ENCODE results near the gene G3BP1. TPM values are rescaled to one million over a fixed set of nuclear protein-coding genes. Genes with fewer than 3 reads are reported as not detected.
A peak's percentile ranks its signal among the peaks of the same experiment; 100 is the strongest.
"Not testable (repeated sequence)": the region's sequence is repeated elsewhere in the genome, so short reads cannot be mapped to it uniquely, and the experiment has no call there.

The G3BP1 gene
- total RNA-seq: 186 TPM
- long read RNA-seq, full-length matches to known transcripts: 300 of 384 reads
- long read RNA-seq, partial matches to known transcripts: 26 of 384 reads
- long read RNA-seq, other reads (novel, unspliced or antisense): 58 of 384 reads

DNA sequence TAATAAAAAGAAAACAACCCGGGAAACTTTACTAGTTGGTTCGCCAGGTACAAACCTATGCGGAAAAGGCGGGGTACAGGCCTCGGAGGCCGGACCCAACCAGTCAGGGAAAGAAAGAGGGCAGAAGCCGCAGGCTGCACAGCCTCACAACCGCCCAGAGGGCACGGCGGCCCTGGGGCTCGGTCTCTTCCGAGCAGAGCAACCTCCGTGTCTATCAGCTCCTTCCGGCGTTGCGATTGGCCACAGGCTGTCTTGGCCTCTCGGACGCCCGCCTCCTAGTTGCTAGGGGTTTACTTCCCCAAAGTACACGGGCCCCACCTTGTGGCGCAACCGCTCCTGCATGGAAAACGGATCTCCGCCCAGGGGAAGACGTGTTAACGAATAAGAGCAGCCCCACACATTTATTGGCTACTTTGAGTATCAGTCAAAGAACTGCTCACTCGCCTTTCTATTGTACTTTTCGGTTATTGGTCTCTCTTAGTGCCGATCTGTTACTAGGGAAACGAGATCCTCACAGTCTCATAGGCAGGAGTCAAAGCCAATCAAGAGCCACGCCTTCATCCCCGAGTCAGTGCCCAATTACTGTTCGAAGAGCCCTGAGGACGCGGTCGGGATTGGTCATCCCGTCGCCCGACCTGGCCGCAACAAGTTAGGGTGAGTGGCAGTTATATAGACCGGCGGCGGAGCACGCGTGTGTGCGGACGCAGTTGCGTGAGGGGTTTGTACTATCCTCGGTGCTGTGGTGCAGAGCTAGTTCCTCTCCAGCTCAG, at the start of gene G3BP1:
TSS of gene G3BP1 (plus strand) at position 696 of the 770 bp plus-strand sequence. CDS start 14,667 bp downstream, outside the sequence.
- DNase-seq (ENCODE audit: low spot score): peak; percentile 99

DNA sequence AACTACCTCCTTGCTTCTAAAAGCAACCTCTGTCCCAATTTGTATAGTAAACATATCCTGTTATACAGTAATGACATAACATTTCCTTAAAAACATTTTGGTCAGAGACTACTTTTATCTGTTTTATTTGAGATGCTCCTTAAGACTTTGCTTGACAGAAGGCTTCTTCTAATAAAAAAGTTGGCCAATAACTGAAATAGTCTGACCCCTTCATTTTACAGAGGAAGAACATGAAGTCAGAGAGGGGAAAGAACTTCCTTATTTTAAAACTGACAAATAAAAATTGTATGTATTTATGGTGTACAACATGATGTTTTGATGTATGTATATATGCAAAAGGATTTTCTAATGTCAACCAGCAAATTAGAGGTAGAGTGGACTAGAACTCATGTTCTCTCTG, 49.2 kb upstream of the G3BP1 start:
- no peak for DNase-seq (ENCODE audit: low spot score)

DNA sequence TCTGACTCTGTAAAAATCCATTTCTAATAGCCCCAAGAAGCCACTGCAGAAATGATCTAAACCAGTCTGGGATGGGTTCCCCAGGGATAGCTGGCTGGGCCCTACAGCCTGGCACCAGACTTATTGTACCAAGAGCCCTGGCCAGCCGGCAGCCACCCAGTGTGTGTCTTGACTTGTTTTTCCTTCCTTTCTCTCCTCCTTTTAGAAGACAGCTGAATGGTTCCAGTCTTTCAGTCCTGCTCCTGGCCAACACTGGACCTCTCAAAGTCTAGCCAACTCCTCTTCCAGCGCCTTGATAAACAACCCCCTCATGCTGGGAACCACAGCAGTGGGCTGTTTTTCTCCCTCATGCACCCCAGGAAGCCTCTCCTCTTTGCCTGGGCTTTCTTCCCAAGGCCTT, 47.4 kb upstream of the G3BP1 start:
- no peak for DNase-seq (ENCODE audit: low spot score)

DNA sequence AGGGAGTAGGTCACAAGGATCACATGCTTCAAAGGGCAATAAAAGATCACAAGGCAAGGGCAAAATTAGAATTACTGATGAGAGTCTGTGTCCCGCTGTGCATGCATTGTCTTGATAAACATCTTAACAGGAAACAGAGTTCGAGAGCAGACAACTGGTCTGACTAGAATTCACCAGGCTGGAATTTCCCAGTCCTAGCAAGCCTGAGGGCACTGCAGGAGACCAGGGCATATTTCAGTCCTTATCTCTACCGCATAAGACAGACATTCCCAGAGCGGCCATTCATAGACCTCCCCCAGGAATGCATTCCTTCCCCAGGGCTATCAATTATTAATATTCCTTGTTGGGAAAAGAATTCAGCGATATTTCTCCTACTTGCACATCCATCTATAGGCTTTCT, 42.2 kb upstream of the G3BP1 start:
- not testable (repeated sequence) for DNase-seq (ENCODE audit: low spot score)

- DNase-seq (ENCODE audit: low spot score): no peak
Measured at GRCh38 chr5:151730381-151730780, 41.4 kb upstream of the G3BP1 start.

DNA sequence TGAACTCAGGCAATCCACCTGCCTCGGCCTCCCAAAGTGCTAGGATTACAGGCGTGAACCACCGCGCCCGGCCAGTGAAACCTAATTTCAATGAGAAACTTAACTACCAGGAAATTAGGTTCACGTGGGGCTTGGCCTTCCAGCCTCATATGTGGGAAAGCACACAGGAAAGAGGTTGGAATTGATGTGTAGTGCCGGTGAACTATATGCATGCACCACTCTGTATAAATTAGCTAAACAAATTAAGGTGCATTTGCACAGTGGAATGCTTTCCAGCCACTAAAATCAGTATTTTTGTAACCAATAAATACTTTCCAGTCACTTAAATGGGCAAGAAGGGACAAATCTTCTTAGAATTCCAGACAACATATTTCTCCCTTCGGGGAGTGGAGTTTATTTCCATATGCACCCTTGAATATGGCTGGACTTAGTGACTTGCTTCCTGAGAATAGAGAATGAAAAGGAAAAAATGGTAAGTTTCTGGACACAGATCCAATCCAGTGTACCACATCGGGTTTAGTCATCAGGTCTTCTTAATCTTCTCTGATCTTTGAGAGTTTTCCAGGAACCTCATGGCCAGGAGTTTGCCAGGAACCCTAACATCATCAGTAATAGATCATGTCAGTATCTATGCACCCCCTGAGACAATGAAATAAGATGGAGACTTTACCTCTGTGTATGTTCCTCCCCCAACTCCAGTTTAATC, 38.2 kb upstream of the G3BP1 start:
- no peak for DNase-seq (ENCODE audit: low spot score)

- no peak for DNase-seq (ENCODE audit: low spot score)
Measured at GRCh38 chr5:151734064-151734408, 37.7 kb upstream of the G3BP1 start.

DNA sequence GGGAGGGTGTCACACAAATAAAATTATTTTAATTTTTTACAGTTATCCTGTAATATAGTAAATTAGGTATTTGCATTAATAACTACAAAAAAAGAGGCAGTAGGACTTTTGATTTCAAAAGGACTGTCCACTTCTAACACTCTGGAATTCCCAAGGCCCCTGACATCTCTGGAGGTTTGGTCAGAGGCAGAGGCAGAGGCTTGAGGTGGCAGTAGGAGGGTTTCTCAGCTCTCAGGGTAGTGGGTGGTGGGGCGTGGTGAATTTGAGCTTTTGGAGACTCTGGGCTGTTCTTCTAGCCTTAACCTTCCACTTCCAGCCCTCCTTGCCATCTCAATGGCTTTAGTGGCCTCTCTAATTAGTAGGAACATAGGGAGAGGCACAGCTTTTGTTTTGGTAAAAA, 36.1 kb upstream of the G3BP1 start:
- DNase-seq (ENCODE audit: low spot score): no peak

DNA sequence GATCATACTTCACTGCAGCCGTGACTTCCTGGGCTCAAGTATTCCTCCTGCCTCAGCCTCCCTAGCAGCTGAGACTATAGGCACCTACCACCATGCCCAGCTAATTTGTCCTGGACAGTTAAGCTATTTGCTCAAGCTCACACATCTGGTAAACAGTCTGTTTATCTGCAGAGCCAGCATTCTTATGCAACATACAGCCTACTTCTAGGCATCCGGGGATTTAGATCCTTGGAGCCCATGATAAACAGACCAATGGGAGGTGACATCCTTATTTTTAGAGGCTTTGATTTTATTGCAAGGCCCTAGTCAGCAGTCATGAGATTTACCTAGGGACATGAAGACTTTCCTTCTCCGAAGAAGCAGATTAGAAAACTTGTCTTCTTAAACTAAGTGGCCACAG, 34.3 kb upstream of the G3BP1 start:
- no peak for DNase-seq (ENCODE audit: low spot score)

- no peak for DNase-seq (ENCODE audit: low spot score)
Measured at GRCh38 chr5:151738125-151738848, 33.5 kb upstream of the G3BP1 start.

GRCh38 chr5:151739395-151739794, 32.4 kb upstream of the G3BP1 start:
- DNase-seq (ENCODE audit: low spot score): no peak

DNA sequence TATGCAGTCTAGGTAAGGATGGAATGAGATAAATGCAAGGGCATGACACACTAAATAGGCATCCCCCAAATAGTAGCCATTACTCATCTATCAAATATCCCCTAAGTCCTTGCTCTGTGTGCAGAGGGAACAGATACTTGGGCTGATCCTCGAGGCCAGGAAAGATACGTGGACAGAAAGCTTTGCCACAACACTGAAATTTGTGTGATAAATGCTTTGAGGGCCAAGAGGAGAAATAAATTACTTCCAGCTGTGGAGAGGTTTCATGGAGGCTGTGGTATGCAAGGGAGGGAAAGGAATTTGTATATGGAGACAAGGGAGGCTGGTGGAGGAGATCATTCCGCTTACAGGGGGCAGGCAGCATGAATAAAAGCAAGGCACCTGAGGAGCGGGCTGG, 31.8 kb upstream of the G3BP1 start:
- no peak for DNase-seq (ENCODE audit: low spot score)

DNA sequence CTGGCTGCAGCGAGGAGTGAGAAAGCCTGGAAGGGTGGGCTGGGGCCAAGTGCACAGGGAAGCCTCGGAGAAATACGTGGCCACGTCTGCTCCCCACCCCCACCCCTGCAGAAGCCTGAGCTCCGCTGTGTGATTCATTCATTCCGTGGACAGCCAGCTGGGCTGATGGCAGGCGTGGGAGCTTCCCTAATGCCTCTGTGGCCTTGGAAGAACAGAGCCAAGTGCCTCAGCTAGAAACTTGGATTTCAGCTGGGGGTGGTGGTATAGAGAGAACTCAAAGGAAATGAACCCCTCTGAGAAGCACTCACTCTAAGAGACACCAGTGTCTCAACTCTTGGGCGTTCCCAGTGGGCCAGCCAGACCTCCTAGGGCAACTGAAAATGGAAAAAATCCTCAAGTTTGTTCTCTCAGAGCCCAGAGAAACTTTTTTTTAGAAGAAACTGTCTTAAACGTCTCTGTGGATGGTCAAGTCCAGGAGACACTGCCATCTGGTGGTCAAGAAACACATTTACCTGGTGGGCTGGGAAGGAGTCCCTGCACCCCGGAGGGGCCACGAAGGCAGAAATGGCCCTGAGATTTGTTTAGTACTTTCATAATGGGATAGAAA, 31.3 kb upstream of the G3BP1 start:
- DNase-seq (ENCODE audit: low spot score): no peak

DNA sequence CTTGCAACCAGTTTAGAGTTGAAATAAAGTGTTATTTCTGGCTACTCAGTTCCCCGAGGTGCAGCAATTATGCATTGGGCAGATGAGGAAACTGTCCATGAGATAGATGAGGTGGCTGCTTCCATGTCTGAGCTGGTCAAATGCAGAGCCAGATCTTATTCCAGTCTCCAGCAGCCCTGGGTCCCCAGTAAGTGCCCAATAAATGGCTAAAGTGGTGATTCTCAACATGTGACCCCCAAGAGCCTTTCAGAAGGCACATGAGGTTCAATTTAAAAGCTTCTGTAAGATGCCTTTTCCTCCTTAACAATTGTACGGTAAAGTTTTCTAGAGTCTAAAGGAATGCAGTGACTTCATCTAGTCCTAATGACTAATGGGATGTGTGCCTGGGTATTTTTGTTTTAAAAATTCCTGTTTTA, 30.8 kb upstream of the G3BP1 start:
- DNase-seq (ENCODE audit: low spot score): no peak

DNA sequence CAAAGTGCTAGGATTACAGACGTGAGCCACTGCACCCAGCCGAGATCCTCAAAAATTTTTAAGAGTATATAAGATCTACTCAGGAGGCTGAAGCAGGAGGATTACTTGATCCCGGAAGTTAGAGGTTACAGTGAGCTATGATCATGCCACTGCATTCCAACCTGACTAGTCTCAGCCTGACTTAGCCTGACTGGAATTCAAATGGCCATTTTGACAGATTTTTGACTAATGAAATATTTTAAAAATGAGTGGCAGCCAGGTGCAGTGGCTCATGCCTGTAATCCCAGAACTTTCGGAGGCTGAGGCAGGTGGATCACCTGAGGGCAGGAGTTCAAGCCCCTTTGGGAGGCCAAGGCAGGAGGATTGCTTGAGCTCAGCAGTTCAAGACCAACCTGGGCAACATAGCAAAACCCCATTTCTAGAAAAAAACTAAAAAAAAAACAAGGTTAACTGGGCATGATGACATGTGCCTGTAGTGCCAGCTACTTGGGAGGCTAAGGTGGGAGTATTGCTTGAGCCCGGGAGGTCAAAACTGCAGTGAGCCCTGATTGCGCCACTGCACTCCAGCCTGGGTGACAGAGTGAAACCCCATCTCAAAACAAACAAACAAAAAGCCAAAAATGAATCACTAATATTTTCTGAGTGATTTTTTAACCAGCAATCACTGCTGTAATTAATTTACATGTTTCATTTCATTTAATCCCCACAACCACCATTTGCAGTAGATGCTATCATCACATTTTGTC, 29.9 kb upstream of the G3BP1 start:
- no peak for DNase-seq (ENCODE audit: low spot score)

DNA sequence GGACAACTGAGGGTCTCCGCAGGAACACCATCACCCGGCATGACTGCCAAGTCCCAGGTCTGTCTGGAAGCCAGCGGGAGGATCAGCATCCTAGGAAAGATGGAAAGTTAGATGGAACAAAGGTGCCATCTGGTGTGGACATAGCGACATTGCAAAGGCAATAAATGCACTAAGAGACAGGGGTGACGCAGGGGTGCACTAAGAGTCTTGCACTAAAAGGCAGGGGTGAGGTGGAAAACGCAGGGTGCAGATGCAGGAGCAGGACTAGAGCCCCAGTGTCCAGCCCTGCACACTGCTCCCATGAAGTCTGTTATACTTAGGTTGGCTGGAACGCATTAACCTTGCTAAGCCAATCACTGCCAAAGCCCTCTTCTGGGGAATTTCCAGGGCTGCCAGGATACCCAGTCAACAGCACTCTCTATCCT, 28.9 kb upstream of the G3BP1 start:
- DNase-seq (ENCODE audit: low spot score): no peak

DNA sequence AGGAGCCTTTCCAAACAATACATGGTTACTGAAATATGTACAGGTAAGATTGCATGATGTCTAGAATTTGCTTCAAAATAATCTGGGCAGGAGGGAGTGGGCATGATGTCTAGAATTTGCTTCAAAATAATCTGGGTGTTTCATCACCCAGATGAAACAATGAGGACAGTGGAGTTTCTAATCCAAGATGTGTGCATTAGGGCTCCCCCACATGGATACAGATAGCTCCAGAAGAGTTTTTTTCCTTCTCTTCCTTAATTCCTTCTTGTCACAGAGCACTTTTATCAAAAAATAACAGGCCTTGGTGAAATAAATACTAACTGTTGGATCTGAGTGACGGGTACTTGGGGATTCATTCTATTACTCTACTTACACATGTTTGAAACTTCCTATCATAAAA, 28.2 kb upstream of the G3BP1 start:
- DNase-seq (ENCODE audit: low spot score): no peak

DNA sequence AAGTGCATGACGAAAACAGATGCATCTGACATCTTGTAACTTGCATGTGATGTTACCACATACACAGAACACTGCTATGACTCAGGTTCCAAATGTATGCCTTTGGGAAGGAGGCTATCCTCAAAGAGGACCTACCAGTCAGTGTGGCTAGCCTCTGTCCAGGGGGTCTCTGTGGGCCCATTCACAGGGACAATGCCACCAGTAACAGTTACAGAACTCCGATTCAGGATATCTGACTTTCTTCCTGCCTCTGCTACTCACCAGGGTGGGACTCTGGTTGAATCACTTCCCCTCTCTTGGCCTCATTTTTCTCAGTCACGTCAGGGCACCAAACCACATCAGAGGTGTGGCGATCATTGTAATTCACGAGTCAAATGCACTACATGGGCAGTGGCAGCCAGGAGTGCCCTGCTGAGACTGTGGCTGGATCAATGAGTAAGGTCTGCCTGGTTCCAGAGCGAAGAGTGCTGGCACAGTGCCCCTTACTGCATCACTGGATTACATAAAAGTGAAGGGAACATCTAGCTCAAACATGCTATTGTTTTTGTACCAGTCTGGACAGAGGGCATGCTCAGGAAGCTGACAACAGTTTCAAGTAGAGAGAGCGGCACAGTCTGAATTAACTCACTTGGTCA, 26.6 kb upstream of the G3BP1 start:
- no peak for DNase-seq (ENCODE audit: low spot score)

DNA sequence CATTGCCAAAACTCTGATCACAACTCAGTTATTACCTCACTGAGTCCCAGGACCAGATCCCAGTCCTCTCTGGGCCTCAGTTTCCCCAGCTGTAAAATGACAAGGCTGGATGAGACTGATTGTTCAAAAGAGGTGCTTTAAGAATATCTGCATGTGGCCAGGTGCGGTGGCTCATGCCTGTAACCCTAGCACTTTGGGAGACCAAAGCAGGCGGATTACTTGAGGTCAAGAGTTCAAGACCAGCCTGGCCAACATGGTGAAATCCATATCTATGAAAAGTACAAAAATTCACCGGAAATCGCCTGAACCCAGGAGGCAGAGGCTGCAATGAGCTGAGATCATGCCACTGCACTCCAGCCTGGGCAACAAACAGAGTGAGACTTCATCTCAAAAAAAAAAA, 21.6 kb upstream of the G3BP1 start:
- DNase-seq (ENCODE audit: low spot score): no peak

DNA sequence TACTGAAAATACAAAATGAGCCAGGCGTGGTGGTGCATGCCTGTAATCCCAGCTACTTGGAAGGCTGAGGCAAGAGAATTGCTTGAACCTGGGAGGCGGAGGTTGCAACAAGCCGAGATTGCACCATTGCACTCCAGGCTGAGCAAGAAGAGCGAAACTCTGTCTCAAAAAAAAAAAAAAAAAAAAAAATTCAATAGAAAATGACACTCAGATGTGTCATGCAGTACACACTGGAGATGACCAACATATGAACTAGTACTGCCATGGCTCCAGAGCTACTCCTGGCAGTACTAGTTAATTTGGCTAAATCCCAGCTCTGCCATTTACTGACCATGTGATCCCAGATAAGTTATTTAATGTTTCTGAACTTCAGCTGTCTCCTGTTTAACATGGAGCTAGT, 20.7 kb upstream of the G3BP1 start:
- DNase-seq (ENCODE audit: low spot score): no peak
